Esophagus squamous epithelium (tissue), 4 donors: ENCODE results near the gene KLK11.

Experiments used
- CTCF ChIP-seq, 6 experiments: fragments of 450-650 bp in 4 of 6; fragments of 200-600 bp in 2 of 6; sonication (generic) in 2 of 6; IDR thresholded peaks; one replicate each; pipeline ENCODE4 v1.5.1; 2016 to 2019; ENCODE audit warnings: antibody characterized with exemption in 6 of 6, mild to moderate bottlenecking in 4 of 6, moderate library complexity in 4 of 6
- POLR2A ChIP-seq, 4 donors: fragments of 450-650 bp; IDR thresholded peaks; one replicate each; pipeline ENCODE4 v1.6.1; 2017; ENCODE audit warnings: antibody characterized with exemption in 4 of 4, mild to moderate bottlenecking in 4 of 4, moderate library complexity in 3 of 4

GRCh38 chr19:50998061-50998460, 28.4 kb downstream of the KLK11 start:
- TF ChIP-seq CTCF (IDR thresholded peaks at IDR 0.05) (no peak), POLR2A (IDR thresholded peaks at IDR 0.05) (no peak)
